ENCODE measurements around the gene PTOV1. TPM values are rescaled to one million over a fixed set of nuclear protein-coding genes. Genes with fewer than 3 reads are reported as not detected.
A peak's percentile ranks its signal among the peaks of the same experiment; 100 is the strongest.

The PTOV1 gene
- total RNA-seq, 2 experiments from 2014 or later, result 66.0 to 68.0 TPM

DNA sequence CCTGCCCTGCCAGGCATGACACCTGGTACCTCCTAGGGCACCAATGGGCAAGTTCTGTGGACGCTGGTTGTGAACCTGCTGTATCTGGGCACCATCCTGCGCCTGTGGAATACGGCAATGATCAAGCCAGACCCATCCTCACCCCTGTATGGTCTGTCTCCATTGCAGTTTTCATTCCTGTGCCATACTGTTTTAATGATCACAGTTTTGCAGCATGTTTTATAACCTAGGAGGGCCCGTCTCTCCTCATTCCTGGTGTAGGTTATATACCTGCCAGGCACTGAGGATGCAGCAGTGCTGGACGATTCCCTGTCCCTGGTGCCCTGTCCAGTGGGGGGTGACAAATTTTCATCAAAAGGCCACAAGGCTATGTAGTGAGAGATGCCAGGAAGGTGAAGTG, 32.1 kb downstream of the PTOV1 start:
- H3K36me3 Mint-ChIP-seq (ENCODE audit: low read depth), result peaks cover 31% of the 10 kb centered on the region
- H3K4me1 Mint-ChIP-seq (ENCODE audit: low read depth), result peaks cover 16% of the 10 kb centered on the region
- no peak overlapping the region for H3K27ac Mint-ChIP-seq
- H3K4me3 Mint-ChIP-seq, result no peak overlapping the region
- no peak for DNase-seq
- H3K27me3 Mint-ChIP-seq (ENCODE audit: low read depth), result no peaks in the 10 kb centered on the region
- CTCF ChIA-PET, result no interaction called here
- no peaks in the 10 kb centered on the region for H3K9me3 Mint-ChIP-seq
- intact Hi-C loops (cut with micrococcal nuclease), result no loop called here

DNA sequence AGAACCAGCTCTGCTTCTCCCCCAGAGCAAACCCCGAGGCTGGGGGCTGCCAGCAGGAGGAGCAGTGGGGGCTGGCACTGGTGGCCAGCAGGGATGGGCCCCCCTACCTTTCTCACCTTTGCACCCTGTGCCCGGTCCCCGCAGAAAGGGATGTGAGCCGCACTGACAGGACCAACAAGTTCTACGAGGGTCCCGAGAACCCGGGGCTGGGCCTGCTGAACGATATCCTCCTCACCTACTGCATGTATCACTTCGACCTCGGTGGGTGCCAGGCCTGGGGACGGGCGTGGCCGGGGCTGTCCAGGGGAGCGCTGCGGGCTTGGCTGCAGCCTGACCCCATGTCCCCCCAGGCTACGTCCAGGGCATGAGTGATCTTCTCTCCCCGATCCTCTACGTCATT, 33.1 kb downstream of the PTOV1 start:
- intact Hi-C loops (cut with micrococcal nuclease), result no loop called here
- Mint-ChIP-seq H3K4me3 (no peak overlapping the region), H3K9me3 (no peaks in the 10 kb centered on the region), H3K4me1 (ENCODE audit: low read depth) (peaks cover 7% of the 10 kb centered on the region), H3K36me3 (ENCODE audit: low read depth) (peaks cover 26% of the 10 kb centered on the region), H3K27me3 (ENCODE audit: low read depth) (no peaks in the 10 kb centered on the region), H3K27ac (no peak overlapping the region)
- no peak for DNase-seq
- CTCF ChIA-PET, result interaction anchor here (0.6 kb wide), 1 partner anchor 135 kb away, joined by 4 read pairs; no protein-coding TSS in a partner anchor

DNA sequence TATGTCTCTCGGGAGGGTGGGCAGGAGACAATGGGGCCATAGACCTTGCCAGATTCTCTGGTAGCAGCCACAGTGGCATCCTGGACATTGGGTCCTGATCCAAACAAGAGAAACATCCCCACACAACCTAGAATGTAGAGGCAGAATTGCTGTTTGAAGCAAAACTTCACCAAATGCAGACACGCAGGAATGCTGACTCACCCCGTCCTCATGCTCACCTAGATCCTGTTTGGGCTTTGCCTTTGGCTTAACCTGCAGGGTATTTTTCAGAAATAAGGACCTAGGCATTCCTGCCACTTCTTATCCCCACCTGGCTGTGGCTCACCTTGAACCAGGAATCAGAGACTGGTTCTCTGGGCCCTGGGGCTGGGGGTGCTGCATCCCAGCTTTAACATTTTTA, 33.8 kb downstream of the PTOV1 start:
- H3K9me3 Mint-ChIP-seq, result no peaks in the 10 kb centered on the region
- H3K27ac Mint-ChIP-seq, result peak overlapping the region; percentile 46
- intact Hi-C loops (cut with micrococcal nuclease), result no loop called here
- H3K27me3 Mint-ChIP-seq (ENCODE audit: low read depth), result no peaks in the 10 kb centered on the region
- H3K4me3 Mint-ChIP-seq, result no peak overlapping the region
- H3K36me3 Mint-ChIP-seq (ENCODE audit: low read depth), result peaks cover 28% of the 10 kb centered on the region
- no peak for DNase-seq
- peaks cover 7% of the 10 kb centered on the region for H3K4me1 Mint-ChIP-seq (ENCODE audit: low read depth)
- CTCF ChIA-PET, result no interaction called here

DNA sequence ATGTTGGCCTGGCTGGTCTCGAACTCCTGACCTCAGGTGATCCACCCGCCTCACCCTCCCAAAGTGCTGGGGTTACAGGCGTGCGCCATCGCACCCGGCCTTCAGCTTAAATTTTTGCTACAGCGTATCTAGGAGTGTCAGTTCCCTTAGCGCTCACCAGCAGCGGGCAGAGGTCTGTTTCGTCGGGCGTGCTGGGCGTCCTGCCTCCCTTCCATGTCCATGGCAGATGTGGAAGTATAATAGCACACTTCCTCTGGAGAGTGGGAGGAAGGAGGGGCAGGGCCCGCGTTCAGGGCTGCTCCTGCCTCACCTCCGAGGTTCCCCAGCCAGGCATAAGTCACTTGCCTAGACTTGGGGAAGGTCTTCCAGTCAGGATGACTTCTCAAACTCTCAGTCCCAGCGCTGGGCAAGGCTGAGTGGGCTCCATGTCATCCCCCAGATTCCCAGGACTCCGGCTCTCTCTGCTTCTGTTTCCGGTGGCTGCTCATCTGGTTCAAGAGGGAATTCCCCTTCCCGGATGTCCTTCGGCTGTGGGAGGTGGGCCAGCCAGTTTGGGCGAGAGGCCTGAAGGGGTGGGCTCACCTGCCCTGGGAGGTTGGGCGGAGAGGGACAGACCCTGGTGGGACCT, 36.2 kb downstream of the PTOV1 start:
- intact Hi-C loops (cut with micrococcal nuclease), result no loop called here
- no peak for DNase-seq
- no peaks in the 10 kb centered on the region for H3K27me3 Mint-ChIP-seq (ENCODE audit: low read depth)
- H3K4me1 Mint-ChIP-seq (ENCODE audit: low read depth), result peaks cover 8% of the 10 kb centered on the region
- H3K27ac Mint-ChIP-seq, result no peak overlapping the region
- H3K9me3 Mint-ChIP-seq, result no peaks in the 10 kb centered on the region
- CTCF ChIA-PET, result no interaction called here
- no peak overlapping the region for H3K4me3 Mint-ChIP-seq
- H3K36me3 Mint-ChIP-seq (ENCODE audit: low read depth), result peaks cover 22% of the 10 kb centered on the region

DNA sequence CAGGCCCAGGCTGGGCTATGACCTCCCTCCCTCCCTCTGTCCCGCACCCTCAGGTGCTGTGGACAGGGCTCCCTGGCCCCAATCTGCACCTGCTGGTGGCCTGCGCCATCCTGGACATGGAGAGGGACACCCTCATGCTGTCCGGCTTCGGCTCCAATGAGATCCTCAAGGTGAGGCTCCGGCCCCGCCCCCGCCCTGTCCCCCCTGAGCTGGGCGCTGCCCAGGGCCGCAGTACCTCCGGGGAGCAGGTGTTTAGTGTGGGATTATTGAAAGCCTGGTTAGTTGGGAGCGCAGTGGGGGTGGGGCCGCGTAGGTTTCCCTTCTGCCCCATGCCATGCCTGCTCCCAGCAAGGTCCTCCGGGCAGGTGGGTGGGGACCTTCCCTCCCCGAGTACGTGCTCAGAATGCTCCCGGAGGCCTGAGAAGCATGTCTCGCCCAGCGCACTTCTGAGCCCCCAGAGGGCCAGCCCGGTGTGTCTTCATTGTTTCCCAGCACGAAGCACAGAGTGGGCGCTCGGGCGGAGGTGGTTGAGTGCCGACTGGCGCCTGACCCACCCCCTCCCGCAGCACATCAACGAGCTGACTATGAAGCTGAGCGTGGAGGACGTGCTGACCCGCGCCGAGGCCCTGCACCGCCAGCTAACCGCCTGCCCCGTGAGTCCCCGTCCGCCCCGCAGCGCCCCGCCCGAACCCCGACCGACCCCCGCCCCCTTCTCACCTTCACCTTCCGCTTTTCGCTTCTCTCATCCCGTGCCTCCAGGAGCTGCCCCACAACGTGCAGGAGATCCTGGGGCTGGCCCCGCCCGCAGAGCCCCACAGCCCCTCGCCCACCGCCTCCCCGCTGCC, 36.9 kb downstream of the PTOV1 start:
- intact Hi-C loops (cut with micrococcal nuclease), result no loop called here
- no peak overlapping the region for H3K4me3 Mint-ChIP-seq

DNA sequence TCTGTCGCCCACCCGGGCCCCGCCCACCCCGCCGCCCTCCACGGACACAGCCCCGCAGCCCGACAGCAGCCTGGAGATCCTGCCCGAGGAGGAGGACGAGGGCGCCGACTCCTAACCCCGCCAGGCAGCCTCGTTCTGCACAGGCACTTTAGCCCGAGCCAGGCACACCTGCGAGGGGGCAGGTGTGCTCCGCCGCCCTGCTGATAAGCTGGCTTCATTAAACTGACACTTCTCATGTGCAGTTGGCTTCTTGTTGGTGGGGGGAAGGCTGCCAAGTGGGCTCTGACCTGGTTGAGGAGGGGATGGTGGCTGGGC, 37.5 kb downstream of the PTOV1 start:
- no peak for DNase-seq
- intact Hi-C loops (cut with micrococcal nuclease), result no loop called here
- Mint-ChIP-seq H3K9me3 (no peaks in the 10 kb centered on the region), H3K27me3 (ENCODE audit: low read depth) (no peaks in the 10 kb centered on the region), H3K4me3 (no peak overlapping the region), H3K27ac (no peak overlapping the region), H3K4me1 (ENCODE audit: low read depth) (peaks cover 8% of the 10 kb centered on the region), H3K36me3 (ENCODE audit: low read depth) (peaks cover 15% of the 10 kb centered on the region)
- CTCF ChIA-PET, result no interaction called here

More for the DNA sequence above, 36.9 kb downstream of the PTOV1 start:
- peaks cover 20% of the 10 kb centered on the region for H3K36me3 Mint-ChIP-seq (ENCODE audit: low read depth)
- no peaks in the 10 kb centered on the region for H3K9me3 Mint-ChIP-seq
- CTCF ChIA-PET, result no interaction called here
- H3K27ac Mint-ChIP-seq, result no peak overlapping the region
- H3K27me3 Mint-ChIP-seq (ENCODE audit: low read depth), result no peaks in the 10 kb centered on the region
- DNase-seq, result no peak
- peaks cover 8% of the 10 kb centered on the region for H3K4me1 Mint-ChIP-seq (ENCODE audit: low read depth)

DNA sequence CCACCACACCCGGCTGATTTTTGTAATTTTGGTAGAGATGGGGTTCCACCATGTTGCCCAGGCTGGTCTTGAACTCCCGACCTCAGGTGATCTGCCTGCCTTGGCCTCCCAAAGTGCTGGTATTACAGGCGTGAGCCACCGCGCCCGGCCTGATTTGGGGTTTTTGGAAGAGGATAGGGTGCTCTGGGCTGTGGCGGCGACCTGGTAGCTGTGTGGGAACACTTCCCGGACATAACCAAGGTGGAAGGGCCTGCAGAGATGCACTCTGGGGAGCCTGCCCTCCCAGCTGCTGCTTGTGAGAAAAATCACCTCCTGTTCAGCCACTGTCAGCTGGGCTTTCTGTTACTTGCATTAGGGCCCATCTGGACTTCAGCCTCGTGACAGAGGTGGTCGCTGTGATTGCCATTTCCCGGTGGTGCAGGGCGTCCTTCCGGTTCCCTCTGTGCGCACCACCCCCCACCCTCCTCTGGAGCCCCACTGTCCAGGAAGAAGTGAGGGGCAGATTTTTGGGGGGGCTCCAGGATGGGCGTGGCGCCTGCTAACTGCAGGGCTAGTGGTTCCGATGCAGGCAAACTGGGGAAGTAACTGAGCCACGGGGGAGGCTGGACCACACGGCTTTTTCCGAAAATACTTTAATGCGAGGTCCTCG, 38.2 kb downstream of the PTOV1 start:
- peaks cover 8% of the 10 kb centered on the region for H3K4me1 Mint-ChIP-seq (ENCODE audit: low read depth)
- CTCF ChIA-PET, result interaction anchor here (0.6 to 1.6 kb wide), 2 partner anchors 23 to 235 kb away, joined by 3 to 6 read pairs; no protein-coding TSS in a partner anchor
- H3K27ac Mint-ChIP-seq, result no peak overlapping the region
- no peaks in the 10 kb centered on the region for H3K9me3 Mint-ChIP-seq
- no peak for DNase-seq
- H3K27me3 Mint-ChIP-seq (ENCODE audit: low read depth), result no peaks in the 10 kb centered on the region
- intact Hi-C loops (cut with micrococcal nuclease), result no loop called here
- no peak overlapping the region for H3K4me3 Mint-ChIP-seq
- peaks cover 13% of the 10 kb centered on the region for H3K36me3 Mint-ChIP-seq (ENCODE audit: low read depth)

DNA sequence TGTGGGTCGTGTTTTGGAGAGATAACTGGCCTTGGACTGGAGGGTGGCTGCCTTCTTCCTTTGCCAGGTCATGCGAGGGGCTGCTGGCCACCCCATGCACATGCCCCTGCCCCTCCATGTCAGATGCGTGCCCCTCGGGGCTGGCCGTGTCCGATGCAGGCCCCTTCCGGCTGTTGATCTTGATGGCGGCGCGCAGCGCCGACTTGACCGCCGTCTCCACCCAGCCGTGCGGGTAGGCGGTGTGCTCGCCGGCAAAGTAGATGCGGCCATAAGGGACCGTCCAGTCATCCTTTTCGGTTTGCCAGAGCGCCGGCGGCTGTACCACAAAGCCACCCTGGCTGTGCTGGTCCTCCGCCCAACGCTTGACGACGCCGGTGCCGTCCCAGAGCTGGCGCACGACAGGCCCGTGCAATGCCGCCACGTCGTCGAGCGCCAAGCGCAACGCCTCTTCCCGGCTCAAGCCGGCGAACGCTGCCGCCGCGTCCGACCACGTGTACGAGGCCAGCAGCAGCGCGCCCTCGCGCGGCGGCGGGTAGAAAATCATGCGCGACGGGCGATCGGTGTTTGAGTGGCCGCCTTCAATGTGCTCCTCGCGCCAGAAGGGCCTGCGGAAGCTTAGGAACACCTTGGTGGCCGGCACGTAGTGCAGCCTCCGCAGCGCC, 38.9 kb downstream of the PTOV1 start:
- Mint-ChIP-seq H3K27ac (no peak overlapping the region), H3K9me3 (no peaks in the 10 kb centered on the region), H3K36me3 (ENCODE audit: low read depth) (peaks cover 7% of the 10 kb centered on the region), H3K4me3 (peak overlapping the region; percentile 63), H3K4me1 (ENCODE audit: low read depth) (peaks cover 8% of the 10 kb centered on the region), H3K27me3 (ENCODE audit: low read depth) (no peaks in the 10 kb centered on the region)
- CTCF ChIA-PET, result interaction anchor here (0.5 to 1.9 kb wide), 8 partner anchors 8 to 234 kb away, joined by 3 to 7 read pairs (median 3); no protein-coding TSS in a partner anchor
- peak; percentile 82 for DNase-seq
- intact Hi-C loops (cut with micrococcal nuclease), result no loop called here

DNA sequence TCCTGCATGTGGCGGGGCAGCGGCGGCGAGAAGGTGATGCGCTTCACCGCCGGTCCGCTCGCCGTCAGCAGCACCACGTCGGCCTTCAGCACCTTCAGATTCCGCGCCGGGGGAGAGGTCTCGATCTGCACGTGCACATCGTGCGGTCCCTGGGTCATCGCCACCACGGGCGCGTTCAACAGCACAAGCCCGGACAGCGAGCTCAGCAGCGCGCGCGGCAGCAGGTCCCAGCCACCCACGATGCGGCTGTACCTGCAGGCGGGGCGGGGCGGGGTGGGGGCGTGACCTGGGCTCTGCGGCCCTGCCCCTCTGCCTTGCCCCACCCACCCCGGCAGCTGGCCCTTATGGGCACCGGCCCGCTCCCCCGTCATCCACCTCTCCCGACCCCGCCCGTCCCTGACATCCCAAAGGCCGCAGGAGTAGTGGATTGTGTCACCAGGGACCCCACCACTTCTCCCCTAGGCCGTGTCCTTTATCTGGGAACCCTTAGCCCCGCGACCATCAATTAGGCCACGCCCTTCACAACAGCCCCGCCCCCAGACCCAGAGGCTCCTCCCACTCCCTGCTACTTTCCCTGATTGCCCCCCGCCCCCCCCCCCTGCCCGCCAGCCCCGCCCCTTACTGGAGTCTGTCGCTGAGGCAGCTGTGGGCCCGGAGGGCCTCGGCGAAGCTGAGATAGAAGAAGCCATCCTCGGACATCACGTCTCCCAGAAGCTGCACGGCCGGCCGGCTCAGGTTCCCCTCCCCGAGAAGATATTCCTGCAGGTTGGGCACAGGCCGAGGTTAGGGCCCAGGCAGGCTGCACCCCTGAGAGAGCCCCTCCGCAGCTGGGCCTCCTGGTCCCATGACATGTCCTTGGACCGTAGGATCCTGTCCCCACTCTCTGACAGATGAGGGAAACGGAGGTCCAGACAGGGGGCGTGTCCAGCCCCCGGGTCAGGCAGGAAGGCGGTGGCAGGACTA, 39.7 kb downstream of the PTOV1 start:
- no peaks in the 10 kb centered on the region for H3K9me3 Mint-ChIP-seq
- H3K4me3 Mint-ChIP-seq, result peak overlapping the region; percentile 63
- H3K27me3 Mint-ChIP-seq (ENCODE audit: low read depth), result no peaks in the 10 kb centered on the region
- CTCF ChIA-PET, result interaction anchor here (0.7 to 1.9 kb wide), 7 partner anchors 9 to 31 kb away, joined by 3 to 7 read pairs (median 4); no protein-coding TSS in a partner anchor
- peaks cover 13% of the 10 kb centered on the region for H3K4me1 Mint-ChIP-seq (ENCODE audit: low read depth)
- peak; percentile 60 for DNase-seq
- no peak overlapping the region for H3K27ac Mint-ChIP-seq
- intact Hi-C loops (cut with micrococcal nuclease), result no loop called here
- H3K36me3 Mint-ChIP-seq (ENCODE audit: low read depth), result peaks cover 4% of the 10 kb centered on the region

DNA sequence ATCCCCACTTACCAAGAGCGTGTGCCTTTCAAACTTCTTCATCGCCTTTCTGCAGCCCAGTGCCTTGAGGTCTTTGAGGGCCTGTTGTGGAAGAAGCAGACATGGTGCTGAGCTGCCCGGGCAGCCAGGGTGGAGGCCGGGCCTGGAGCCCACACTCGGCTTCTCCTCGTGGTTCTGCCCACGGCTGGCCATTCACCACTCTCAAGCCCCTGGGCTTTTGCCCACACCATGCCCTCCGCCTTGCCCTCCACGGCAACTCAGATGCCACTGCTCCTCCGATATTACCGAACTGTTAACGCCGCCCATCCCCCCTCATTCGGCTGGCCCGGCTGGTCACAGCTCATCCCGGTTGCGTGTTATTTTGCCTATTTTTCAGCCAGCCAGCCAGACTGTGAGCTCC, 40.4 kb downstream of the PTOV1 start:
- intact Hi-C loops (cut with micrococcal nuclease), result no loop called here
- DNase-seq, result no peak
- peaks cover 20% of the 10 kb centered on the region for H3K4me1 Mint-ChIP-seq (ENCODE audit: low read depth)
- H3K9me3 Mint-ChIP-seq, result no peaks in the 10 kb centered on the region
- CTCF ChIA-PET, result interaction anchor here (1.9 kb wide), 1 partner anchor 11 kb away, joined by 7 read pairs; no protein-coding TSS in a partner anchor
- no peaks in the 10 kb centered on the region for H3K27me3 Mint-ChIP-seq (ENCODE audit: low read depth)
- no peak overlapping the region for H3K4me3 Mint-ChIP-seq
- peaks cover 3% of the 10 kb centered on the region for H3K36me3 Mint-ChIP-seq (ENCODE audit: low read depth)
- H3K27ac Mint-ChIP-seq, result no peak overlapping the region

DNA sequence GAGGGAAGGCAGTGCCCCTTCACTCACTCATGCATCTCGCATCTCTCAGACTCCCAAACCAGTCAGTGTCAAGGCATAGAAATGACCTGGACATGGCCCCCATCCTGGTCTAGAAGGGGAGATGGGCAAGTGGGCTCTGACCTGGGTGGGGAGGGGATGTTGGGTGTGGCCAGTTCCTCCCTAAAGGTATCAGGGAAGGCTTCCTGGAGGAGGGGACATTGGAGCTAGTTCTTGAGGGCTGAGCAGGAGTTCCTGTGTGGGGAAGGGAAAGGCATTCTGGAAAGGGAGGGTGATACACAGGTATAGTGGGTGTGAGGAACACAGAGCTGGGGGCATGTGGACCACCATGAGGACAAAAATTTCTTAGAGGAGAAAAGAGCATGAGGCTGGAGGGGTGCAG, 41.8 kb downstream of the PTOV1 start:
- Mint-ChIP-seq H3K36me3 (ENCODE audit: low read depth) (peaks cover 1% of the 10 kb centered on the region), H3K27me3 (ENCODE audit: low read depth) (no peaks in the 10 kb centered on the region), H3K27ac (peak overlapping the region; percentile 20), H3K4me1 (ENCODE audit: low read depth) (peaks cover 32% of the 10 kb centered on the region), H3K4me3 (no peak overlapping the region), H3K9me3 (no peaks in the 10 kb centered on the region)
- CTCF ChIA-PET, result interaction anchor here (0.6 kb wide), 1 partner anchor 19 kb away, joined by 3 read pairs; no protein-coding TSS in a partner anchor
- intact Hi-C loops (cut with micrococcal nuclease), result no loop called here
- no peak for DNase-seq
